Astrocyte of the hippocampus (primary cell): Measurements from ENCODE around the gene FRYL.
"Not testable (repeated sequence)": the region's sequence is repeated elsewhere in the genome, so short reads cannot be mapped to it uniquely, and the experiment has no call there.

Source experiments
- DNase-seq: peaks from one replicate; pipeline ENCODE4 v3.0.0; 2011; ENCODE audit warnings: low read depth, low spot score

Gene FRYL

DNA sequence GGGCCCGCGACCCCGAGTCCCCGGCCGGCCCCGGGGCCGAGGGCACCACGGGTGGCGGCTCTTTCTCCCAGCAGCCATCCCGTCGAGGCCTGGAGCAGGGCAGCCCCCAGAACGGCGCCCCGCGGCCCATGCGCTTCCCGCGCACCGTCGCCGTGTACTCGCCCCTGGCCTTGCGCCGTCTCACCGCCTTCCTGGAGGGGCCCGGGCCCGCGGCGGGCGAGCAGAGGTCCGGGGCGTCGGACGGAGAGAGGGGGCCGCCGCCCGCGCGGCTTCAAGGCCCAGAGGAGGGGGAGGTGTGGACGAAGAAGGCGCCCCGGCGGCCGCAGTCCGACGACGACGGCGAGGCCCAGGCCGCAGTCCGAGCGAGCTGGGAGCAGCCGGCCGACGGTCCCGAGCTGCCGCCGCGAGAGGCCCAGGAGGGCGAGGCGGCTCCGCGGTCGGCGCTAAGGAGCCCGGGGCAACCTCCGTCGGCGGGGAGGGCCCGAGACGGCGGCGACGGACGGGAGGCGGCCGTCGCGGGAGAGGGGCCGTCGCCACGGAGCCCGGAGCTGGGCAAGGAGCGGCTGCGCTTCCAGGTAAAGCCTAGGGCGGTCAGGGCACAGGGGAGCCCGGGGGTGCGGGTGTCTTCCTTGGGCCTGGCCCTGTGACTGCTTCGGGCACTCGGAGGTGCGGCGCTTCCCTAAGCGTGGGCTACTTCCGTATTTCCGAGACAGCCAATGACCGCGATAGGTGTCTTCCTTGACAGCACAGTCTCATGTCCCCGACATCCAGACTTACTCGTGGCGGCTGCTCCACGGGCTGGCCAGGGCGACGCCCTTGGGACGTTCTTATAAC, 289.2 kb downstream of the FRYL start:
- no peak for DNase-seq

DNA sequence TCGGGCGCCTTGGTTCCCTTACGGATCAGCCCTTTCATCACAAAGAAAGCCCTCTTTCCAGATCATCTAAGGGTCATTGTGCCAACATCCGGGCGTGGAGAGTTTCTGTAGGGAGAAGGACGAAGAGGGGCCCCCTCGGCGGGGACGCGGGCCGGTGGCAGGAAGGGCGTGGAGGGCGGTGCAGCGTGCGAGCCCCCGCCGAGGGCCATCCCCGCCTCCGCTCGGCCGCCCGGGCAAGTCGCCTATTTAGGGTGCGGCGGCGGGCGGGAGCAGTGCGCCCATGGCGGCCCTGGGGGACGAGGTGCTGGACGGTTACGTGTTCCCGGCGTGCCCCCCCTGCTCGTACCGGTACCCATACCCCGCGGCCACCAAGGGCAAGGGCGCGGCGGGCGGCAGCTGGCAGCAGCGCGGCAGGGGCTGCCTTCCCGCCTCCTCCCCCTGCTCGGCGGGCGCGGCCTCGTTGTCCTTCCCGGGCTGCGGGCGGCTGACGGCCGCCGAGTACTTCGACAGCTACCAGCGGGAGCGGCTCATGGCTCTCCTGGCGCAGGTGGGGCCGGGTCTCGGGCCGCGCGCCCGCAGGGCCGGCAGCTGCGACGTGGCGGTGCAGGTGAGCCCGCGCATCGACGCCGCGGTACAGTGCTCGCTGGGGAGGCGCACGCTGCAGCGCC, 289.9 kb downstream of the FRYL start, which contains the start of gene ZAR1:
ZAR1 (plus strand) TSS at position 241 of the 668 bp plus-strand sequence; CDS start at position 281, 40 bp downstream.
- DNase-seq = peak; percentile 41

DNA sequence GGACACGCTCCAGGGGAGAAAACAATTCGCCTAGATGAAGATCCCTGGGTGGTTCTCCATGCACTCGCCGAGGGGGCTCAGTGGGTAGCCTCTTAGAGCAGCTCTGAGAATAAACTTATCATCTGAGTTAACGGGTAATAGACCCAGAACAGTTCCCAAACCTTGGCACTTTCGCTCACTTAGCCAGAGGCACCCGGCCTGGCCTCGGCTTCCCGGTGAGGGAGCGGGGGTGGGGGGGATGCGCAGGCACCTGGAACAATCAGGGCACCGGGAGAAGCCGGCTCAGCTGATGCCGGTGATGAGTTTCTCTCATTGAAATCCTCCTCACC, 290.4 kb downstream of the FRYL start:
- DNase-seq = no peak

- no peak for DNase-seq
Measured at GRCh38 chr4:48484494-48485168, 295.4 kb downstream of the FRYL start.

GRCh38 chr4:48483777-48484493, 296.1 kb downstream of the FRYL start:
- peak; percentile 50 for DNase-seq

DNA sequence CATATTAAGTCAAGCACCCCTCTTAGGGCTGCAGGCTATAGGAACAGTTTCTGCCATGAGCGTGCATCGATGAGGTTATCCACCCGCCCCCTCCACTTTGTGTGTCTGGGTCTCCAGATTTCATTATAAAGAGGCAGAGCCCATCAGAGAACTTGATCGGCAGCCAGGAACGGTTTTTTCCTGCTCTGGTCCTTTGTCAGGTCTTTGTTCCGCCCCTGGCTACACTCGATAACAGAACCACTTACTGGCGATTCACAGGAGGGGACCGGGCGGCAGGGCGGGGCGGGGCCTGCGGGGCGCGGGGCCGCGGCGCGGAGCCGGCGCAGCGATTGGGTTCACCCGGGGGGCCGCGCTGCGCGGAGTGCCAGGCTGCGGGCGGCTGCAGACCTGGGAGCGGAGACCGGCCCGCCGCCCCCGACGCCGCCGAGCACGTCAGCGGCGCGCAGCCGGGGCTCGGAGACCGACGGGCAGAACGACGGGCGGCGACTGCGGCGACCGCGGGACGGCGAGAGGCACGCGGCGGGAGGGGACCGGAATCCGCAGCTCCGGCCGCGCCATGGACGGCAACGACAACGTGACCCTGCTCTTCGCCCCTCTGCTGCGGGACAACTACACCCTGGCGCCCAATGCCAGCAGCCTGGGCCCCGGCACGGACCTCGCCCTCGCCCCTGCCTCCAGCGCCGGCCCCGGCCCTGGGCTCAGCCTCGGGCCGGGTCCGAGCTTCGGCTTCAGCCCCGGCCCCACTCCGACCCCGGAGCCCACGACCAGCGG, 296.9 kb downstream of the FRYL start, which contains the start of gene SLC10A4:
SLC10A4 (plus strand) TSS at position 338 of the 771 bp plus-strand sequence; CDS start at position 557, 219 bp downstream.
- peak; percentile 63 for DNase-seq

DNA sequence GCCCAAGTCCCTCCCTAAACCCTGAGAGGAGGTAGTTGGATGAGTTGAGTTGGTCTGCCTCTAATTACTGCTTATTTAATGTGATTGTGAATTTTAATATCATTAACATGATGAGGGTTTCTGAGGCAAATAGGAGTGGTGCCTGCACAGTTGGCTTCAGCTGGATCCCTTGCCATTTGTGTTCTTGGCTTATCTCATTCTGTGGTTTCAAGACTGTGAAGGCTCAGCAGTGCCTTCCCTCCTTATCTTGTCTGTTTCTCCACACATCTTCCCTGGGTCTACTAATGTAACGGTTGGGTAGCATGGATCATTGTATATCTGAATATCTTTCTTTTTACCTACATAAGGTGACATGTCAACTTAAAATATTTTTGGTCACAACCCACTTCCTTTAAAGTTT, 298.5 kb downstream of the FRYL start:
- no peak for DNase-seq

- DNase-seq = no peak
Measured at GRCh38 chr4:48478273-48478672, 301.8 kb downstream of the FRYL start.

GRCh38 chr4:48475770-48476169, 304.3 kb downstream of the FRYL start:
- DNase-seq = no peak

DNA sequence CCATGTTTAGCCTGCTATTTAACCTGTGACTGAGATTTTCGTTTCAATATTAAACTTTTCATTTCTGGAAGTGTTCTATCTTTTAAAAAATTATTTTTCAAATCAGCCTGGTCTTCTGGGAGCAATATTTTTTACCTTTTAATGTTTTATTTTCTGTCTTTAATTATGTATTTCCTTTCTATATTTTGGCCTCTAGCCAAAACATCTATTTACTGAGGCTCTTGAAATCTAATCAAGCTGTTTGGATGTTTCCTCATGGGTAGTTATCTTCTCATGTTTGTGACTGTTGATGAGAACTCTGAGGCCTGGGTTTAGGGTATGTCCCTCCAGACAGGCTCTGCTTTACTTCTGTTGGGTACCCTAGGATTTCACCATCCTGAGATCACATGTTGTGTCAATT, 307.3 kb downstream of the FRYL start:
- DNase-seq = no peak

DNA sequence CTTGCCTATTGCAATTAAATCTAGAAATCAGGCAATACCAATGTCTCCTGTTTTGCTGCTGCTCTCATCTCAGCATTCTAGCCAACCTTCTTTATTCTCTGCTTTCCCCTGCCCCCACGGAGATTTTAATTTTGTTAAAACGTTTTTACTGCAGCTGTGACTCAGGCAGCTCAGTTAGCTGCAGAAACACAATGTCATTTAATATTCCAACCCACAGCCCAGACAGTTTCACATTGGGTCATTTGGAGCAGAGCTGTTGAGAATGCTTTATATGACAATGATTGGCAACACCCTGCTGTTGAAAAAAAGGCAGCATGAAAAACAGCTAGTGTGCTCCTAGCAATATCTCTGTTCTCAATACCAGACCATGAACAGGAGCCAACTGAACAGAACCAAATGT, 309.5 kb downstream of the FRYL start:
- peak; percentile 60 for DNase-seq

- no peak for DNase-seq
Measured at GRCh38 chr4:48470137-48470536, 309.9 kb downstream of the FRYL start.

- DNase-seq = no peak
Measured at GRCh38 chr4:48467891-48468290, 312.2 kb downstream of the FRYL start.

- DNase-seq = no peak
Measured at GRCh38 chr4:48467442-48467841, 312.6 kb downstream of the FRYL start.

DNA sequence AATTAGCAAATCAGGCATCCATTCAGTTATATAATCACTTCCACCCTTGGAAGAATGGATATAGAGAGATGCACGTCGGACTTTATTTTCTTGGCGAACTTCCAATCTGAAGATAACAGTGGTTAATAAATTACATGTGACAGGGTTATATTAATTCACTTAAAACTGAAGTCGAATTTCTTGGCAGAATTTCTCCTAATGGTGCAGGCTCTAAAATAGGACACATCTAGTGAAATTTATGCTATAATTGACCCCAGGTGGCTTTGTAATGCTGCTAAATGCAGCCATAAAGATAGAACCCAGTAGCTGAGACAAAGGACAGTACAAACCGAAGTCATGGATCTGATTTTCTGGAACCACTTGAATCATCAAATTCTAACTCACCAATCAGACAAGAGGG, 317.7 kb downstream of the FRYL start:
- DNase-seq = no peak

DNA sequence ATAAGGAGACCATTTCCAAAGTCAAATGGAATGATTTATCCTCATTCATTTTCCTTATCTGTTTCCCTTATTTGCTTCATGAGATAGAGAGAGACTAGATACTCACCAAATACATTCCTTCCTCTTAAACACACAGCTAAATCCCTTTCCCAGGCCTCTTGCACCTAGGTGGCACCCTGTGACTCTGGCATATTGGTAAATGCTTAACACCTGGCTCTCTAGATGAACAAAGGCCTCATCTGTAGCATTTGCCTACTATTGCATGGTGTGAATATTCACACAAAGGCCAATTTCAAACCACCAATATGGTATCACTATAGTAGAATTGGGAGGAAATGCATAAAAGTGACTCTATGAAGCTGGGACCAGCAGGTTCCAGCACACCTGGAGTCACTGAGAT, 319.1 kb downstream of the FRYL start:
- DNase-seq = no peak

DNA sequence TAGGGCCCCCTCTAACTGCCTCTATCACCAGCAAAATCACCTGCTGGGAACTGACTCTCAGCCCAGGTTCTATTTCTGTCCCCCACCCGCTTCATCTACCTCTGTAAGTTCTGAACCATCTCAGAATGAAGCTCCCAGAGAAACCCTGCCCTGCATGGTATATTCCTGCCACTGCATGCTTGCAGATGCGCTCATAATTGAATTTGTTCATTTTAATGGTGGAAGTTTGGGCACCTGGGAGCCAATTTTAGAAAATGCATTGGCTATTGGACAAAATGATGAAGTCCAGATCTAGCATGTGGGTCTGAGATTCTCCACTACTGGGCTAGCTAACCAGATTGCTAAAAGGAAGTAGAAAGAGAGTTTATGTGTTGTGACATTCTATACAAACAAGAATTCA, 325.5 kb downstream of the FRYL start:
- no peak for DNase-seq

GRCh38 chr4:48451656-48452055, 328.4 kb downstream of the FRYL start:
- DNase-seq = not testable (repeated sequence)

DNA sequence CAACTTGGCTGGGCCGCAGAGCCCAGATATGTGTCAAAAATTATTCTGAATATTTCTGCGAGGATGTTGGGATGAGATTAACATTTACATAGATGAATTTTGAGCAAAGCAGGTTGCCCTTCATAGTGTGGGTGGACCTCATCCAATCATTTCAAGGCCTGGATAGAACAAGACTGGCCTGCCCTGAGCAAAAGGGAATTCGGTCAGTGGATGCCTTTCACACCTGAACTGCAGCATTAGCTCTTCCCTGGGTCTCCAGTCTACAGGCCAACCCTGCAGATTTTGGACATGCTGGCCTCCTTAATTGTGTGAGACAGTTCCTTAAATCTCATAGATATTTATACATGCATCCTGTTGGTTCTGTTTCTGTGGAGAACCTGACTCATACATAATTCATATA, 329.3 kb downstream of the FRYL start:
- no peak for DNase-seq

- no peak for DNase-seq
Measured at GRCh38 chr4:48449151-48449550, 330.9 kb downstream of the FRYL start.
